SW480 (cell line): ENCODE results near the gene KCTD1.
A peak's percentile ranks its signal among the peaks of the same experiment; 100 is the strongest.

Experiments used
- DNase-seq: peaks from one replicate; pipeline ENCODE4 v3.0.0-alpha.2; 2016; ENCODE audit warnings: low spot score

The KCTD1 gene

GRCh38 chr18:26524002-26524401 is 24.4 kb downstream of the KCTD1 start:
- DNase-seq, result no peak

GRCh38 chr18:26521617-26522016 is 26.7 kb downstream of the KCTD1 start:
- no peak for DNase-seq

- DNase-seq, result no peak
Measured at GRCh38 chr18:26520974-26521373, 27.4 kb downstream of the KCTD1 start.

- DNase-seq, result no peak
Measured at GRCh38 chr18:26519114-26519513, 29.2 kb downstream of the KCTD1 start.

- DNase-seq, result no peak
Measured at GRCh38 chr18:26516964-26517363, 31.4 kb downstream of the KCTD1 start.

GRCh38 chr18:26515643-26516487 is 32.5 kb downstream of the KCTD1 start:
- no peak for DNase-seq

- no peak for DNase-seq
Measured at GRCh38 chr18:26511339-26512071, 36.8 kb downstream of the KCTD1 start.

GRCh38 chr18:26510337-26510736 is 38.0 kb downstream of the KCTD1 start:
- no peak for DNase-seq

- DNase-seq, result no peak
Measured at GRCh38 chr18:26506012-26506411, 42.3 kb downstream of the KCTD1 start.

GRCh38 chr18:26504831-26505230 is 43.5 kb downstream of the KCTD1 start:
- no peak for DNase-seq

- DNase-seq, result no peak
Measured at GRCh38 chr18:26503382-26503781, 45.0 kb downstream of the KCTD1 start.

GRCh38 chr18:26502823-26503222 is 45.5 kb downstream of the KCTD1 start:
- no peak for DNase-seq

GRCh38 chr18:26497866-26498265 is 50.5 kb downstream of the KCTD1 start:
- no peak for DNase-seq

GRCh38 chr18:26496528-26496927 is 51.8 kb downstream of the KCTD1 start:
- DNase-seq, result no peak

- DNase-seq, result no peak
Measured at GRCh38 chr18:26495287-26495686, 53.1 kb downstream of the KCTD1 start.

GRCh38 chr18:26493021-26493420 is 55.3 kb downstream of the KCTD1 start:
- no peak for DNase-seq

- no peak for DNase-seq
Measured at GRCh38 chr18:26491194-26491816, 57.0 kb downstream of the KCTD1 start.

- DNase-seq, result no peak
Measured at GRCh38 chr18:26489881-26490280, 58.5 kb downstream of the KCTD1 start.

- no peak for DNase-seq
Measured at GRCh38 chr18:26489191-26489590, 59.2 kb downstream of the KCTD1 start.

GRCh38 chr18:26488417-26489009 is 59.8 kb downstream of the KCTD1 start:
- no peak for DNase-seq

- peak; percentile 2 for DNase-seq
Measured at GRCh38 chr18:26487437-26487836, 60.9 kb downstream of the KCTD1 start.

GRCh38 chr18:26483633-26484032 is 64.7 kb downstream of the KCTD1 start:
- DNase-seq, result no peak

GRCh38 chr18:26482569-26482968 is 65.8 kb downstream of the KCTD1 start:
- peak; percentile 33 for DNase-seq
